Activated CD4-positive, alpha-beta T cell treated with anti-CD3 and anti-CD28 coated beads for 4 hours (primary cell): ENCODE measurements around the gene GALNT9.
"Not testable (repeated sequence)": the region's sequence is repeated elsewhere in the genome, so short reads cannot be mapped to it uniquely, and the experiment has no call there.

Source experiments
- DNase-seq, 2 donors: peaks; one replicate each; pipeline ENCODE4 v3.0.0-alpha.2; 2020

GALNT9 gene

DNA sequence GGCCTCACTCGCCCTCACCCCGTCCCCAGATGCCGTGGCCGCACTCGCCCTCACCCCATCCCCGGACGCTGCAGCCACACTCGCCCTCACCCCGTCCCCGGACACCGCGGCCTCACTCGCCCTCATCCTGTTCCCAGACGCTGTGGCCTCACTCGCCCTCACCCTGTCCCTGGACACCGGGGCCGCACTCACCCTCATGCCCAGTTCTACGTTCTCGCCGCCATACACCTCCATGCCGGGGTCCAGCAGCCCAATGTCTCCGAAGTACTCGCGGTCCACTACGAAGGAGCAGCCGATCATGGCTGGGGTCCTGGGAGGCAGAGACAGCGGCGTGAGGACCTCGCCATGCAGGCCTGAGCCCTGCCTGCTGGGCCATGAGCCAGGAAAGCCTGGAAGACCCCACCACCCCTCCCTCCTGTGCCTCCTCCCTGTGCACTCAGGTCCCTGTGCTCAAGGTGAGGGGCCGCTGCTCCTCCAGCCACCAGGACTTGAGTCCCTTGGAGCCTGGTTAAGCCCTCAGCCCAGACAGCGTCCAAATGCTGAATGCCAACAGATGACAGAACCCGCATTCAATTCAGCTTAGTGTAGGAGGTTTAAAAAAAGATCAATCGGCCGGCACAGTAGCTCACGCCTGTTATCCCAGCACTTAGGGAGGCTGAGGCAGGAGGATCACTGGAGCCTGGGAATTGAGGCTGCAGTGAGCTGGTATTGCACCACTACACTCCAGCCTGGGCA is 81.5 kb downstream of the GALNT9 start:
- DNase-seq, result no peak

GRCh38 chr12:132246997-132247717 is 82.2 kb downstream of the GALNT9 start:
- DNase-seq, result no peak

- DNase-seq, result no peak
Observed at GRCh38 chr12:132245521-132246101, 83.8 kb downstream of the GALNT9 start.

DNA sequence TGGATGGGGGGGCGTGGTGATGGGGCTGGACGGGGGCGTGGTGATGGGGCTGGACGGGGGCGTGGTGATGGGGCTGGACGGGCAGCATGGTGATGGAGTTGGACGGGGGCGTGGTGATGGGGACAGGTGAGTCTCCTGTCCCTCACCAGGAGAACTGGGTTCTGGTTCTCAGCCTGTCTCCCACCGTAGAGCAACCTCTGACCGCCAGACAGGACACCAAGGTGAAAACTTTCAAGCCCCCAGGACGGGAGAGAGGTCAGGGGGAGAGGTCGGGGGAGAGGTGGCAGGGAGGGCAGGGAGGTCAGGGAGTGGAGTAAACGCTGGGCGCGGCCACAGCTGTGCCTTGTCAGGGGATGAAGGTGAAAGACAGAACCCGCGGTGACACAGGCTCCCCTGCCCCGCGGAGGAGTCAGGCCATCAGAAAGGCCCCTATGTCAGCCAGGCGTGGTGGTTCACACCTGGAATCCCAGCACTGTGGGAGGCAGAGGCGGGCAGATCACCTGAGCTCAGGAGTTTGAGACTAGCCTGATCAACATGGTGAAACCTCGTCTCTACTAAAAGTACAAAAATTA is 84.6 kb downstream of the GALNT9 start:
- no peak for DNase-seq

DNA sequence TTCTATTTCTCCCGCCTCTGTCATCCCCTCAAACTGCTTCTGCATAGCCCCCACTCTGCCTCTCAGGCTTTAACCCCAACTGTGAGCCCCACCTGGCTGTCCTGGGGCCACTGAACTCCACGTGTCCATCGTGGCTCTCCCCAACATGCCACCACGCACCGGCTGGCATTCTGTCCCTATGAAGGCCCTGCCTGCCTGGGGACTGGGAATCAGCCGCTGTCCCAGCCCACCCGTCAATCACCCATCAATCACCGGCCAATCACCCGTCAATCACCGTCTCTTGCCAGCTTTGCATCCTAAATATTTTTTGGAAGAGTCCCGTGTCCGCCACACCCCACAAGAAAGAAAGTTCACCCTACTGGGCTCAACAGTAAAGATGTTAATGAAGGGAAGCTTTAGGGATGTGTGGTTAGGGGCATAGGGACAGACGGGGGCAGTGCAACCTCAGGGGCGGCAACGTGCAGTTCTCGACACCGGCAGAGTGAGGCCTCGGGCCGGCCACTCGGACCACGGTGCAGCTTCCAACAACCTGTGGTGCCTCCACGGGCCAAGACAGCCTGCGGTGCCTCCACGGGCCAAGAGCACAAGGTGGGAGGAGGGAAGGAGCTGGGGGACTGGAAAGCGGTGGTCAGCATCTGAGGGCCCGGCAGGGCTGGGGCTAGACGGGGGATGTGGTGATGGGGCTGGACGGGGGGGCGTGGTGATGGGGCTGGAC is 85.6 kb downstream of the GALNT9 start:
- no peak for DNase-seq

DNA sequence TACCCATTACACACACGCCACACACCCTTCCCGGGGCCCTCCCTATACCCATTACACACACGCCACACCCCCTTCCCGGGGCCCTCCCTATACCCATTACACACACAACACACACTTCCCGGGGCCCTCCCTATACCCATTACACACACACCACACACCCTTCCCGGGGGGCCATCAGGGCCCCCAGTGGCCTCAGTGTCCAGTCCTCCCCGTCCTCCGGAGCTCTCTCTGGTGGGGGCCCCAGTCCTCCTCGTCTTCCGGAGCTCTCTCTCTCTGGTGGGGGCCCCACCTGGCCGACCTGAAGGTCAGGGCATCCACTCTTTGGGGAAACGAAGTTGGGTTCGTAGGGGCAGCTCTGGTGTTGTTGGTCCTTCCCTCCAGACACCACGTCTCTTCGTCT is 86.2 kb downstream of the GALNT9 start:
- DNase-seq, result not testable (repeated sequence)

DNA sequence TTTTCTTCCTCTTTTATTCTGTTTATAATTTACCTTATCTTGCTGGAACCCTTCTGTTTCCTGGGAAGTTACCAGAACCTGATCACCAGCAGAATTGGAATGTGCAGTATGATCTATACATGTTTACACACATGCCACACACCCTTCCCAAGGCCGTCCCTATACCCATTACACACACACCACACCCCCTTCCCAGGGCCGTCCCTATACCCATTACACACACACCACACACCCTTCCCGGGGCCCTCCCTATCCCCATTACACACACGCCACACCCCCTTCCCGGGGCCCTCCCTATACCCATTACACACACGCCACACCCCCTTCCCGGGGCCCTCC is 88.8 kb downstream of the GALNT9 start:
- DNase-seq, result not testable (repeated sequence)

DNA sequence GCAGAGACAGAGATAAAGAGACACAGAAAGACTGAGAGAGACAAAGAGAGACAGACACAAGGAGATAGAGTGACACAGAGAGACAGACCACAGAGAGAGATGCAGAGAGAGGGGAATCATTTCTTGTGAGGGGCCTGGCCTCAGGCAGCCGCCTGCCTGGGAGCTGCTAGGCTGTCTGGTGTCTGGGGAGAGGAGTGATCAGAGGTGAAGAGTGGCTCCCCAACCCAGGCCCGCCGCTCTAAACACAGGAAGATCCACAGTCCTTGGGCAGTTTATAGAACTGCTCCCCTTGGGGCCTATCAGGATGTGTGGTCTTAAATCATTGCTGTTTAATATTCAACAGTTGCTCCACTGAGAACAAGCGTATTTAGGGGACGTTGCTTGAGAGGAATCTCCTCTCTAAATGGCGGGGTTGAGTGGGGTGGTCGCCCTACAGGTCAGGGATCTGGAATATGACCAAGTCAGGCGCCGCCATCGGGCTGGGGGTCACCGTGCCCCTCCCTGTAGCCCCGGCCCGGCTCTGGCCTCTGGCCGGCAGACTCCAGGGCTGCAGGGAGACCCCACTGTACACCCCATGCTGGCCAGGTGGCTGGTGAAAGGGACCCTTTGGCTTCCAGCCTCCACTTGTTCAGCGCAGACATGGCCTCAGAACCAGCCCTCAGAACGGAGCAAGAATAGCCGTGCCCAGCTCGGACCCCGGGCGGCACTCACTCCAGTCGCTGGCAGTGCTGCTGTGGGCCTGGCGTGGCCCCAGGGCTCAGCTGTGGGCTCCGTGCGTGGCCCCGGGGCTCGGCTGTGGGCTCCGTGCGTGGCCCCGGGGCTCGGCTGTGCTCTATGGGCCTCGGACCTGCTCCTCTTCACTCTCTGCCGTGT is 89.4 kb downstream of the GALNT9 start:
- no peak for DNase-seq

- no peak for DNase-seq
Observed at GRCh38 chr12:132239392-132239791, 90.0 kb downstream of the GALNT9 start.

- no peak for DNase-seq
Observed at GRCh38 chr12:132238884-132239283, 90.5 kb downstream of the GALNT9 start.

- DNase-seq, result no peak
Observed at GRCh38 chr12:132238488-132238854, 90.9 kb downstream of the GALNT9 start.

- no peak for DNase-seq
Observed at GRCh38 chr12:132237772-132238487, 91.5 kb downstream of the GALNT9 start.

DNA sequence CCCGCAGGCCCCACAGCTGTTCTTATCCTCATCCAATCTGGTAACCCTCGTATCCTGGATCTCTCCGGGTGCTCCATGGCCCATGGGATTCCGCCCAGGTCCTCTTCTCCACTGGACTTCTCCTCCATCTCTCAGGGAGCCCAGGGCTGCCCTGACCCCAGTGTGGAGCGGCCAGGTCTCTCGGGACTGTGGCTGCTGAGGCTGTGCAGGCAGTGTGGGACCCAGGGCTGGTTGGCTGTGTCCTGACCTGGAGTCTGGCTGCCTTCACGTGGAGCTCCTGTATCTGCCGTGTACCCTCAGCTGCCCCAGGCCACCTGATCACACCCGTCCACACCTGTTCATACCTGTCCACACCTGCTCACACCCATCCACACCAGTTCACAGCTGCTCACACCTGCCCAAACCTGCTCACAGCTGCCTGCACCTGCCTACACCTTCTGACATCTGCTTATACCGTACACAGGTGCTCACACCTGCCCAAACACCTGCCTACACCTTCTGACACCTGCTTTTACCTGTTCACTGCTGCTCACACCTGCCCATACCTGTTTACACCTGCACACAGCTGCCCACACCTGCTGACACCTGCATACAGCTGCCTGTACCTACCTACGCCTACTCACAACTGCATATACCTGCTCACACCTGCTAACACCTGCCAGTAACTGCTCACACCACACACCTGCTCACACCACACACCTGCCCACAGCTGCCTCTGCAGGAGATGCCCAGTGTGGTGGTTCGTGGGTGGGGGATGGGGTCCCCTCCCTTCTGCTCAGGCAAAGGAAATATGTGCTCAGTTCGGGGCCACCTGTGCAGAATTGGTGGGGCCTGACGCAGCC is 92.2 kb downstream of the GALNT9 start:
- DNase-seq, result no peak

GRCh38 chr12:132236129-132236929 is 93.1 kb downstream of the GALNT9 start:
- no peak for DNase-seq

DNA sequence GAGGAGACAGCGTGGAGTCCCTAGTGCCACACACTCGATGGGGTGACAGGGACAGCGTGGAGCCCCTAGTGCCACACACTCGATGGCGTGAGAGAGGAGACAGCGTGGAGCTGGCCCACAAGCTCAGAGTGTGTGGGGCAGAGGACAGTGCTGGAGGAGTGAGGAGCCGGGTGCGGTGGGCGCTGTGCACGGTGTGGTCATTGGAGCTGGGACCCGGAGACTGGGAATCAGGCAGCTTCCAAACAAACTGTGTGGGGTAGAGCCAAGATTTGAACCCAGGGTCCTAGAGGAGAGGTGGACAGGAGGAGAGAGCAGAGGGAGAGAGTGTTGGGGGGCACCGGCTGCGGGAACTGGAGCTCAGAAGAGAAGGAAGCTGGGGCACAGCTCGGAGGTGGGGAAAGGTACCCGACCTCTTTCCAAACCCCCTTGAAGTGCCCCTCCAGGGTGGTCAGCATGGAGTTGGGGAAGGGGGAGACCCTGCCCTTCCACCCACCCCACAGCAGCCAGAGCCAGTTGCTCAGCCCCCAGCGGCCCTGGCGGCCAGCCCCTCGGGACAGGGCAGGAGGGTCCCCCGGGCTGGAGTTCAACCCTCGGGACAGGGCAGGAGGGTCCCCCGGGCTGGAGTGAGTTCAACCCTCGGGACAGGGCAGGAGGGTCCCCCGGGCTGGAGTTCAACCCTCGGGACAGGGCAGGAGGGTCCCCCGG is 94.1 kb downstream of the GALNT9 start:
- DNase-seq, result no peak

DNA sequence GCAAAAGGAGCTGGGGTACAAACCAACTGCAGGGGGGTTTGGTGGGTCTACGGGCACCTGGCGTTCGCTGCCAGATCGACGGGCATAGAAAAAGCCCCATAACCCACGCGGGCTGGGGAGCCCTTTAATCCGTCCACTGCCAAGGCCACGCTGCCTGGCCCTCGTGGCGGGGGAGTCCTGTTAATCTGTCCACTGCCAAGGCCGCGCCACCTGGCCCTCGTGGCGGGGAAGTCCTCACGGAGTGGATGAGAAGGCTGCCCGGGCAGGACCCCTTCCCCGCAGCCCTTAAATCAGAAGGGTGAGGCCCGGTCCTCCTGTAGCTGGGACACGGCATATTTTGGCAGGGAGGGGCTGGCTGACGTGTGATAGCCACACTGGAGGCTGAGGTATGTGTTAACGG is 99.0 kb downstream of the GALNT9 start:
- DNase-seq, result no peak

GRCh38 chr12:132229926-132230325 is 99.5 kb downstream of the GALNT9 start:
- no peak for DNase-seq

- DNase-seq, result no peak
Observed at GRCh38 chr12:132229193-132229760, 100.1 kb downstream of the GALNT9 start.
